Dendritic cell treated with granulocyte-macrophage colony-stimulating factor and Interleukin-4, amounts not matched to agents 40 ng/mL and 50 ng/mL, for 4 days (primary cell): Measurements from ENCODE around the gene EXO5.
"Not testable (repeated sequence)": the region's sequence is repeated elsewhere in the genome, so short reads cannot be mapped to it uniquely, and the experiment has no call there.

Experiments
- H3K27ac Mint-ChIP-seq: one replicate; pipeline ENCODE4 v1.8.0; 2022; ENCODE audit warnings: mild to moderate bottlenecking, mixed read lengths
- H3K27me3 Mint-ChIP-seq: one replicate; pipeline ENCODE4 v1.8.0; 2022; ENCODE audit warnings: mild to moderate bottlenecking, mixed read lengths
- H3K36me3 Mint-ChIP-seq: one replicate; pipeline ENCODE4 v1.8.0; 2022; ENCODE audit warnings: low read depth, mixed read lengths
- H3K4me1 Mint-ChIP-seq: one replicate; pipeline ENCODE4 v1.8.0; 2022; ENCODE audit warnings: low read depth, mixed read lengths
- H3K4me3 Mint-ChIP-seq: one replicate; pipeline ENCODE4 v1.8.0; 2022; ENCODE audit warnings: mild to moderate bottlenecking, moderate library complexity, mixed read lengths
- H3K9me3 Mint-ChIP-seq: one replicate; pipeline ENCODE4 v1.8.0; 2022; ENCODE audit warnings: mixed read lengths
- intact Hi-C: fragments of 100-400 bp; cut with micrococcal nuclease; formaldehyde crosslinking; loops from one replicate; pipeline ENCODE4 v1.15.0; 2022

EXO5 gene, protein sequence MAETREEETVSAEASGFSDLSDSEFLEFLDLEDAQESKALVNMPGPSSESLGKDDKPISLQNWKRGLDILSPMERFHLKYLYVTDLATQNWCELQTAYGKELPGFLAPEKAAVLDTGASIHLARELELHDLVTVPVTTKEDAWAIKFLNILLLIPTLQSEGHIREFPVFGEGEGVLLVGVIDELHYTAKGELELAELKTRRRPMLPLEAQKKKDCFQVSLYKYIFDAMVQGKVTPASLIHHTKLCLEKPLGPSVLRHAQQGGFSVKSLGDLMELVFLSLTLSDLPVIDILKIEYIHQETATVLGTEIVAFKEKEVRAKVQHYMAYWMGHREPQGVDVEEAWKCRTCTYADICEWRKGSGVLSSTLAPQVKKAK

DNA sequence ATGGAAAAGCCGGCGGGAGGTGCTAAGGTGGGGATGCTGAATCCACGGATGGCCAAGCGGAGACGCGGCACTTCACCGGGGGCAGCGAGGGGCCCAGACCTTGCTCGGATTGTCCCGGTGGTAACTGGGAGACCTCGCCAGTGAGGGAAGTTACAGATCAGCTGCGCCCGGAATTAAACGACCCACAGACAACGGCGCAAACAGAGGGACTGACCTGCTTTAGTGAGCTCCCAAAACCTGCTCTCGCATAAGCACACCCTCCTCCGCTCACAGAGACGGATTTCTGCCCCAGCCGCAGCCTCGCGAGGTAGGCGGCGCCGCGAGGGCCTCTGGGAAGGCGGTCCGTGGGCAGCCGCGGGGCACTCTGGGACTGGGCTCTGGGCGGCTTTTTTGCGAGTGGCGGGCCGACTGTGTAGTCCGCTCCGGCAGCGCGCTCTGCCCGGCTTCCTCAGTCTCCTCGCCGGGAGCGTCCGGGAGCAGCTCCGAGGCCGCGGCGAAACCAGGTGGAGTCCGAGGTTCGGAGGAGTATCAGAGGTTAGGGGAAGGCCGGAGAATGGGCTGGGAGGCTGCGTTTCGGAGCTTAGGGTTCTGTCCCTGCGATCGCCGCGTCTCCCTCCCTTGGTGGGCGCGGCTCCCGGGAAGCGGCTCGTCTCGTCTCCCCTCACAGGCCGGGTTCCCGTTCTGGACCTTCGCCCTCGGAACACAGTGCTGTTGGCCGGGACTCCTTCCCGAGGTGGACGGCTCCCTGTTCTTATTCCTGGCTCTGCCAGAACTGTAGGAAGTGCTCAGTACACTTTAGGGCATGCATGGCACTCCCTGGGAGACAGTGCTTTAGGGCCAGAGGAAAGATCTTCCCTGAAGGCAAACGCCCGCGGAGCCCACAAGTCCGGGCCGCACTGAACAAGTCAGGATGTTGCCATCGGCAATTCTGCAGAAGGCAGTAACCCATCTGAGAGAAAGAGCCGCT is at the start of gene EXO5:
TSS of gene EXO5 (plus strand) at position 393 of the 967 bp plus-strand sequence. CDS start 5,778 bp downstream, outside the sequence.
- H3K27me3 Mint-ChIP-seq, result no peaks in the 10 kb centered on the region
- H3K4me1 Mint-ChIP-seq, result peaks cover 9% of the 10 kb centered on the region
- H3K27ac Mint-ChIP-seq, result peak within 1 kb of the TSS; percentile 91
- H3K9me3 Mint-ChIP-seq, result peaks cover 55% of the 10 kb centered on the region
- H3K36me3 Mint-ChIP-seq, result peaks cover 55% of the 10 kb centered on the region
- peak within 1 kb of the TSS; percentile 85 for H3K4me3 Mint-ChIP-seq
- intact Hi-C loops, result loop anchor here (2.0 kb wide), 1 partner anchor 30 kb away; no protein-coding TSS in a partner anchor

DNA sequence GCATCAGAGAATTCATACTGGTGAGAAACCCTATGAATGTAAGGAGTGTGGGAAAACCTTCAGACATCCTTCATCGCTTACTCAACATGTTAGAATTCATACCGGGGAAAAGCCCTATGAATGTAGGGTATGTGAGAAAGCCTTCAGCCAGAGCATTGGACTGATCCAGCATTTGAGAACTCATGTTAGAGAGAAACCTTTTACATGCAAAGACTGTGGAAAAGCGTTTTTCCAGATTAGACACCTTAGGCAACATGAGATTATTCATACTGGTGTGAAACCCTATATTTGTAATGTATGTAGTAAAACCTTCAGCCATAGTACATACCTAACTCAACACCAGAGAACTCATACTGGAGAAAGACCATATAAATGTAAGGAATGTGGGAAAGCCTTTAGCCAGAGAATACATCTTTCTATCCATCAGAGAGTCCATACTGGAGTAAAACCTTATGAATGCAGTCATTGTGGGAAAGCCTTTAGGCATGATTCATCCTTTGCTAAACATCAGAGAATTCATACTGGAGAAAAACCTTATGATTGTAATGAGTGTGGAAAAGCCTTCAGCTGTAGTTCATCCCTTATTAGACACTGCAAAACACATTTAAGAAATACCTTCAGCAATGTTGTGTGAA is 45.5 kb upstream of the EXO5 start:
- Mint-ChIP-seq H3K4me1 (no peaks in the 10 kb centered on the region), H3K9me3 (peaks cover 85% of the 10 kb centered on the region), H3K27ac (no peak overlapping the region), H3K4me3 (no peak overlapping the region), H3K27me3 (no peaks in the 10 kb centered on the region), H3K36me3 (peaks cover 64% of the 10 kb centered on the region)
- intact Hi-C loops, result loop anchor here (5.0 kb wide), 1 partner anchor 39 kb away; no protein-coding TSS in a partner anchor

DNA sequence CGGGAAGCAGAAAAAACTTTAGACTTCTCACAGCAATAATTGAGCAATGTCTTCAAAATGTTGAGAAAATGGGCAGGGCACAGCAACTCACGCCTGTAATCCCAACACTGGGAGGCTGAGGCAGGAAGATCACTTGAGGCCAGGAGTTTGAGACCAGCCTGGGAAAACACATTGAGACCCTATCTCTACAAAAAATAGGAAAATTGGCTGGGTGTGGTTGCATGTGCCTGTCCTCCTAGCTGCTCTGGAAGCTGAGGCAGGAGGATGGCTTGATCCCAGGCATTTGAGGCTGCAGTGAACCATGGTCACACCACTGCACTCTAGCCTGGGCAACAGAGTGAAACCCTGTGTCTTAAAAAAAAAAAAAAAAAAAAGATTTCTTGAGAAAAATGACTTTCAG is 39.2 kb upstream of the EXO5 start:
- Mint-ChIP-seq H3K36me3 (peaks cover 26% of the 10 kb centered on the region), H3K4me3 (no peak overlapping the region), H3K27me3 (peaks cover 2% of the 10 kb centered on the region), H3K27ac (no peak overlapping the region), H3K4me1 (no peaks in the 10 kb centered on the region), H3K9me3 (peaks cover 99% of the 10 kb centered on the region)
- intact Hi-C loops, result no loop called here

DNA sequence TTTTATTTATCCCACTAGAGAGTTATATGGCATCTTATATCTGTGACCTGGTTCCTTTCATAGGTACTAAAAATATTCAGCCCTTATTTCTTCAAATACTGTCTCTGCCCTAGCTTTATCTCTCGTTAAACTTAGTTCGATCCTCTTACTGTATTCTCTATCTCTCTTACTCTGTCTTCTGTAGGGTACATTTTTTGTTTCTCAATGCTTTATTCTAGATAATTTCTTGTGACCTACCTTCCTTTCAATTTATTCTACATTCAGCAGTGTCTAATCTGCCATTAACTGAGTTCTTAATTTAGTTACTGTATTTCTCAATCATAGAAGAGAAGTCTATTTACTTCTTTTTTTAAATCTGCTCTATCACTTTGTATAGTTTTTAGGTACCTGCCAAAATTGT is 33.3 kb upstream of the EXO5 start:
- intact Hi-C loops, result no loop called here
- Mint-ChIP-seq H3K9me3 (peaks cover 55% of the 10 kb centered on the region), H3K4me1 (peaks cover 23% of the 10 kb centered on the region), H3K36me3 (peaks cover 21% of the 10 kb centered on the region), H3K27me3 (peaks cover 2% of the 10 kb centered on the region), H3K4me3 (no peak overlapping the region), H3K27ac (no peak overlapping the region)

DNA sequence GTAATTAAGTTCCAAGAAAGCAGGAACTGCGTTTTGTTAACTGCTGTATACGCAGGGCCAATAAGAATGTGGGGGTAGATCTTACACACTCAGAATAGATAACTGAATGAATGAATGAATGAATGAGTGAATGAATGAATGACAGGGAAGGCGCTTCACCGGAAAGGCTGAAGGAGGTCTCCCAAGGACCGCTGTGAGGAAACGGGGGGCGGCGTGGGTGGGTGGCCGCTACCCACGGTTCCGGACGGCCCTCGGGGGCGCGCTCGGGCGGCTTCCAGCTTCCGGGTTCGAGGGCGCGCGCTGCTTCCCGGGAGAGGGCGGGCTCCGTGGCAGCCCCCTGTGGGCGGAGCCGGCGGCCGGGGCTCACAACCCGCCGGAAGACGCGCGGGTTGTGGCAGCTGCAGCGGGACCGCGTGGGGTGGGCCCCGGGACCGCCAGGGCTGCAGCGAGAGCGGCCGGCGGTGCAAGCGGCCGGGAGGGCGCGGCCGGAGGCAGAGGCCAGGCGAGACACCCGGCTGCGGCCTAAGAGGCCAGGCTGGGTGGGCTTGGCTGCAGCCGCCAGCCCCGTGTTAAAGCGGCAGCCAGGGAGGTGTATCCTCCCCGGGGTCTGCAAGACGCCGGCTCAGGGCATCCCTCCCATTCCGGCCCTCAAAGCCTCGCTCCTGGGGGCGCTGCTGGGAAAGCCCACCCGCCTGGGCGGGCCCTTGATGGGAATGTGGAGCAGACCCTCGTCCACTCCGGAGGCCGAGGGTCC is 31.5 kb upstream of the EXO5 start, which contains the start of gene ZFP69:
TSS of gene ZFP69 (plus strand) at position 367 of the 754 bp plus-strand sequence. CDS start 2,072 bp downstream, outside the sequence.
- Mint-ChIP-seq H3K4me1 (peaks cover 23% of the 10 kb centered on the region), H3K36me3 (peaks cover 39% of the 10 kb centered on the region), H3K4me3 (peak within 1 kb of the TSS; percentile 84), H3K27ac (peak within 1 kb of the TSS; percentile 89), H3K27me3 (peaks cover 2% of the 10 kb centered on the region), H3K9me3 (peaks cover 50% of the 10 kb centered on the region)
- intact Hi-C loops, result no loop called here

DNA sequence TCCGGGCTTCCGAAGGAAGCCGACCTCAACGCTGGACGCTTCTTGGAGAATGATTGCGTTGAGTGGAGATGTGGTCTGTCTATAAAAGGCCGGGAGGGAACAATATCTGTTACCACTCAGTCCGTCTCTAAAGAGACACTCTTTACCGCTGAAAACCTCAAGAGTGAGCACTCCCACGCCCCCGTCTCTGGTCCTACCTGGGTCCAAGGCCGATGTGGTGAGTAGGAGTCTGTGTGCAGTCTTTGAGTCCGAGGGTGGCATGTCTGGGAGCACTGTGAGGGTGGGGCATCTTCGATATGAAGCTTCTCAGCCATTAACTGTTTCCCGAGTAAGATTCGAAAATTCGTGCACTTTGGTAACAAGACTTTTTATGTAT is 30.9 kb upstream of the EXO5 start:
- peaks cover 23% of the 10 kb centered on the region for H3K4me1 Mint-ChIP-seq
- H3K36me3 Mint-ChIP-seq, result peaks cover 45% of the 10 kb centered on the region
- intact Hi-C loops, result loop anchor here (2.0 kb wide), 1 partner anchor 31 kb away; the partner anchor contains the start of gene EXO5
- H3K9me3 Mint-ChIP-seq, result peaks cover 50% of the 10 kb centered on the region
- peak overlapping the region; percentile 84 for H3K4me3 Mint-ChIP-seq
- H3K27me3 Mint-ChIP-seq, result peaks cover 2% of the 10 kb centered on the region
- H3K27ac Mint-ChIP-seq, result peak overlapping the region; percentile 89

DNA sequence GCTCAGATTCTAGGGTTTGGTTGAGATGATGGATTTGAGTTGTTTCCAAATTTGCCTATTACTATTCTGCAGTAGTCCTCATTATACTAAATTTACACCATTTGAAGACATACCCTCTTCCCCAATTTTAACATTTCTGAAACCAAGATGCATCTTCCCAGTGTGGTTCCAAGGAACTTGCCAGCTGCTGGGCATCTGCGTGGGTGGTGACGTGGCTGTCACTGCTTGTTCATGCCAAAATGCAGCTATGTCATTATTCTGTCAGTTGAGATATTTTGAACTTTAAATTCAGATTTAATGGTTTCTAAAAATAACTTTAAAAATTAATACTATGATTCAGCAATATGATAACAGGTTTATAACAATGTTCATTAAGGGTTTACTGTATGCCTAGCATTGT is 30.3 kb upstream of the EXO5 start:
- Mint-ChIP-seq H3K27me3 (no peaks in the 10 kb centered on the region), H3K9me3 (peaks cover 50% of the 10 kb centered on the region), H3K27ac (peak overlapping the region; percentile 89), H3K36me3 (peaks cover 51% of the 10 kb centered on the region), H3K4me1 (peaks cover 23% of the 10 kb centered on the region), H3K4me3 (peak overlapping the region; percentile 84)
- intact Hi-C loops, result loop anchor here (2.0 kb wide), 1 partner anchor 31 kb away; the partner anchor contains the start of gene EXO5

DNA sequence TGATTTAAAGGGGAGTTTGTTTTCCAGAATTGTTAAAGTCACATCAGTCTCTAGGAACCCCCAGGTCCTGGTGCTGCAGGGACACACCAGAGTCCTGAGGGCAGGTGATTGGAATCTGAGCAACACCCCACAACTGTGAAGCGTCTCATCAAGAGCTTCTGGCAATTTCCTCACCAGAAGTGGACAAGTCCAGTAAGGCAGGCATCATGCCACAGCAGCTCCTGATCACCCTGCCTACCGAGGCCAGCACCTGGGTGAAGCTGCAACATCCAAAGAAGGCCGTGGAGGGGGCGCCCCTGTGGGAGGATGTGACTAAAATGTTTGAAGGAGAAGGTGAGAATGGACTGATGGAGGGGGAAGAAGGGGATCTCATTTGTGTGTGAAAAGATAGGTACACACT is 29.4 kb upstream of the EXO5 start:
- peaks cover 23% of the 10 kb centered on the region for H3K4me1 Mint-ChIP-seq
- peak overlapping the region; percentile 18 for H3K4me3 Mint-ChIP-seq
- no peaks in the 10 kb centered on the region for H3K27me3 Mint-ChIP-seq
- peaks cover 60% of the 10 kb centered on the region for H3K36me3 Mint-ChIP-seq
- H3K9me3 Mint-ChIP-seq, result peaks cover 46% of the 10 kb centered on the region
- intact Hi-C loops, result loop anchor here (2.0 kb wide), 1 partner anchor 30 kb away; the partner anchor contains the start of gene EXO5
- peak overlapping the region; percentile 43 for H3K27ac Mint-ChIP-seq

DNA sequence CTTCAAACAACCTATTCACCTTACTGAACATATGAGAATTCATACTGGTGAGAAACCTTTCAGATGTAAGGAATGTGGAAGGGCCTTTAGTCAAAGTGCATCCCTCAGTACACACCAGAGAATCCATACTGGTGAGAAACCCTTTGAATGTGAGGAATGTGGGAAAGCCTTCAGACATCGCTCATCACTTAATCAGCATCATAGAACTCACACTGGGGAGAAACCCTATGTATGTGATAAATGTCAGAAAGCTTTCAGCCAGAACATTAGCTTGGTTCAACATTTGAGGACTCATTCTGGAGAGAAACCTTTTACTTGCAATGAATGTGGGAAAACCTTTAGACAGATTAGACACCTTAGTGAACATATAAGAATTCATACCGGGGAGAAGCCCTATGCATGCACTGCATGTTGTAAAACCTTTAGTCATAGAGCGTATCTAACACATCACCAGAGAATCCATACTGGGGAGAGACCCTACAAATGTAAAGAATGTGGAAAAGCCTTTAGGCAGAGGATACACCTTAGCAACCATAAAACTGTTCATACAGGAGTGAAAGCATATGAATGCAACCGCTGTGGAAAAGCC is 13.2 kb upstream of the EXO5 start:
- peaks cover 84% of the 10 kb centered on the region for H3K36me3 Mint-ChIP-seq
- H3K4me1 Mint-ChIP-seq, result no peaks in the 10 kb centered on the region
- no peaks in the 10 kb centered on the region for H3K27me3 Mint-ChIP-seq
- H3K9me3 Mint-ChIP-seq, result peaks cover 93% of the 10 kb centered on the region
- H3K27ac Mint-ChIP-seq, result no peak overlapping the region
- intact Hi-C loops, result no loop called here
- no peak overlapping the region for H3K4me3 Mint-ChIP-seq

DNA sequence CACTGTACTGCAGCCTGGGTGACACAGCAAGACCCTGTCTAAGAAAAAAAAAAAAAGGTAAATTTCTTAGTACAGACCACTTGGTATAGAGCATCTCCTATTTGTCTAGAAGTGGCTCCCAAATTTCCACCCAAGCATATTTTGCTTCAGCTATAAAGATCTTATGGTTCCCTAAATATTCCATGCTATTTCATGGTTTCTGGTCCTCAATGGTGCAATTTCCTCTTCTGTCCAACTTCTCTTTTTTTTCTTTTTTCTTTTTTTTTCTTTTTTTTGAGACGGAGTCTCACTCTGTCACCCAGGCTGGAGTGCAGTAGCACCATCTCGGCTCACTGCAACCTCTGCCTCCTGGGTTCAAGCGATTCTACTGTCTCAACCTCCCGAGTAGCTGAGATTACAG is 5.9 kb upstream of the EXO5 start:
- H3K4me1 Mint-ChIP-seq, H3K4me3 Mint-ChIP-seq, H3K27ac Mint-ChIP-seq, H3K27me3 Mint-ChIP-seq: not testable (repeated sequence)
- peaks cover 56% of the 10 kb centered on the region for H3K36me3 Mint-ChIP-seq
- intact Hi-C loops, result loop anchor here (5.0 kb wide), 1 partner anchor 40 kb away; no protein-coding TSS in a partner anchor
- peaks cover 92% of the 10 kb centered on the region for H3K9me3 Mint-ChIP-seq

DNA sequence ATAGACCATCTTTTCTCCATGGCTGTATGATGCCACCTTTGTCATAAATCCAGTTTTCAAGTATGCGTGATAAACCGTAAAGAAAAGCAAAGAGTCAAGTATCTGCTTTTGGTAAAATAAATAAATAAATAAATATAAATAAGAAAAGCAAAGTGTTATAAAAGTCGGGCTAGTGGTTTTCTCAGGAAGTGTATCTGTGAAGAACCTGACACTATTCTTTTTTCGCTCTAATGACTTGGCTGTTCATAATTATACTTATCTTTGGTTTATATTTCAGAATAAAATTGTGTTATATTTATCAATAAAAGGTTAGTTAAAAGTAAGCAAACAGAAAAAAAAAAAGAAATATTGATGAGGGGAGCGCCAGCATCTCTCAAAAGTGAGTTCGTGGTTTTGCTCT is 594 bp upstream of the EXO5 start:
- Mint-ChIP-seq H3K4me3 (peak overlapping the region; percentile 85), H3K27ac (peak overlapping the region; percentile 91), H3K4me1 (peaks cover 9% of the 10 kb centered on the region), H3K9me3 (peaks cover 62% of the 10 kb centered on the region), H3K27me3 (no peaks in the 10 kb centered on the region), H3K36me3 (peaks cover 55% of the 10 kb centered on the region)
- intact Hi-C loops, result loop anchor here (2.0 kb wide), 1 partner anchor 29 kb away; no protein-coding TSS in a partner anchor

DNA sequence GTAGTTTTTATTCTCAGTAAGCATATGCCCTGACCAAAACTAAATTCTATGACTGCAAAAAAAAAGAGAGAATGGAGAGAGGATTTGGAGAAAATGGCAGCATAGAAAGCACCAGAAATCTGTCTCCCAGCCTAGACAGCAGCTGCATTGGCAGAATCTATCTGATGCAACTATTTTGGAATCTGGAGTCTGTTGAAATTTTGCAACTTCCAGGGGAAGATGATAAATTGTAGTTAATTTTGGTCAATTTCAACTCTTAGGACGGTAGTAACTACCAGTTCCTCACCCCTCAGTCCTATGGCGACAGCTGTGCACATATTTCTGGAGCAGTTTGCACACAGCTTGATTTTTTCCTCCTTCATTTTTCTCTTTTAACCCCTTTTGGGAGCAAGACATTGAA is 10.9 kb downstream of the EXO5 start:
- Mint-ChIP-seq H3K27me3 (peaks cover under 1% of the 10 kb centered on the region), H3K27ac (no peak overlapping the region), H3K9me3 (peaks cover 74% of the 10 kb centered on the region), H3K4me1 (no peaks in the 10 kb centered on the region), H3K4me3 (no peak overlapping the region), H3K36me3 (peaks cover 26% of the 10 kb centered on the region)
- intact Hi-C loops, result no loop called here
